CD4-positive, alpha-beta T cell treated with Interleukin-10 for 1 hour (primary cell): ENCODE results near the gene CLDN7.

ENCODE experiments used
- DNase-seq: peaks from one replicate; pipeline ENCODE4 v3.0.0-alpha.2; 2020

The CLDN7 gene

GRCh38 chr17:7235693-7236665 is 26.3 kb downstream of the CLDN7 start:
- DNase-seq: no peak

GRCh38 chr17:7234083-7234951 is 28.0 kb downstream of the CLDN7 start, which contains the start of gene DVL2:
Gene DVL2, minus strand, starts transcription at chr17:7234517. Its CDS starts 255 bp downstream, at chr17:7234262.
- peak; percentile 96 for DNase-seq

- DNase-seq: no peak
These were observed 28.6 kb downstream of the CLDN7 start for GRCh38 chr17:7233701-7234082.

- DNase-seq: no peak
These were observed 30.2 kb downstream of the CLDN7 start for GRCh38 chr17:7232114-7232513.

- DNase-seq: no peak
These were observed 32.8 kb downstream of the CLDN7 start for GRCh38 chr17:7229504-7229903.

GRCh38 chr17:7228920-7229319 is 33.4 kb downstream of the CLDN7 start:
- DNase-seq: no peak

GRCh38 chr17:7226721-7227710 is 35.3 kb downstream of the CLDN7 start:
- no peak for DNase-seq

GRCh38 chr17:7225711-7226331 is 36.5 kb downstream of the CLDN7 start:
- no peak for DNase-seq

GRCh38 chr17:7224661-7225111 is 37.6 kb downstream of the CLDN7 start:
- no peak for DNase-seq

- no peak for DNase-seq
These were observed 38.2 kb downstream of the CLDN7 start for GRCh38 chr17:7224110-7224509.

- DNase-seq: no peak
These were observed 38.9 kb downstream of the CLDN7 start for GRCh38 chr17:7223375-7223774.

GRCh38 chr17:7222972-7223292 is 39.3 kb downstream of the CLDN7 start:
- DNase-seq: no peak

- DNase-seq: no peak
These were observed 39.9 kb downstream of the CLDN7 start for GRCh38 chr17:7222093-7222971.

- no peak for DNase-seq
These were observed 40.8 kb downstream of the CLDN7 start for GRCh38 chr17:7221278-7222092.

- peak; percentile 71 for DNase-seq
These were observed 41.5 kb downstream of the CLDN7 start for GRCh38 chr17:7220593-7221277.

- DNase-seq: peak; percentile 82
These were observed 42.3 kb downstream of the CLDN7 start, which contains the start of the genes ACADVL and DLG4 for GRCh38 chr17:7219812-7220592. Gene ACADVL, plus strand, starts transcription at chr17:7219938. Its CDS starts 47 bp downstream, at chr17:7219985. Gene DLG4, minus strand, starts transcription at chr17:7219836.

- no peak for DNase-seq
These were observed 43.0 kb downstream of the CLDN7 start for GRCh38 chr17:7219229-7219811.

- DNase-seq: no peak
These were observed 43.5 kb downstream of the CLDN7 start for GRCh38 chr17:7218758-7219157.
